ENCODE data around the gene UBE2D2.
"Not testable (repeated sequence)": the region's sequence is repeated elsewhere in the genome, so short reads cannot be mapped to it uniquely, and the experiment has no call there.

Gene UBE2D2

GRCh38 chr5:139578325-139578724 is 17.2 kb downstream of the UBE2D2 start:
- no peak for DNase-seq (ENCODE audit: low read depth in 3 of 3, low spot score in 1 of 3)

GRCh38 chr5:139582181-139582580 is 21.0 kb downstream of the UBE2D2 start:
- not testable (repeated sequence) for DNase-seq (ENCODE audit: low read depth in 3 of 3, low spot score in 1 of 3)

- no peak for DNase-seq (ENCODE audit: low read depth in 3 of 3, low spot score in 1 of 3)
Observed at GRCh38 chr5:139584137-139584536, 23.0 kb downstream of the UBE2D2 start.

- not testable (repeated sequence) for DNase-seq (ENCODE audit: low read depth in 3 of 3, low spot score in 1 of 3)
Observed at GRCh38 chr5:139588116-139588515, 27.0 kb downstream of the UBE2D2 start.

- DNase-seq (ENCODE audit: low read depth in 3 of 3, low spot score in 1 of 3): no peak
Observed at GRCh38 chr5:139588962-139589361, 27.8 kb downstream of the UBE2D2 start.

- no peak for DNase-seq (ENCODE audit: low read depth in 3 of 3, low spot score in 1 of 3)
Observed at GRCh38 chr5:139592289-139592688, 31.1 kb downstream of the UBE2D2 start.

- DNase-seq (ENCODE audit: low read depth in 3 of 3, low spot score in 1 of 3): not testable (repeated sequence)
Observed at GRCh38 chr5:139593076-139593475, 31.9 kb downstream of the UBE2D2 start.

GRCh38 chr5:139593716-139594319 is 32.7 kb downstream of the UBE2D2 start:
- DNase-seq (ENCODE audit: low read depth in 3 of 3, low spot score in 1 of 3): no peak

- DNase-seq (ENCODE audit: low read depth in 3 of 3, low spot score in 1 of 3): no peak
Observed at GRCh38 chr5:139597134-139597533, 36.0 kb downstream of the UBE2D2 start.

GRCh38 chr5:139598601-139598965 is 37.4 kb downstream of the UBE2D2 start:
- DNase-seq (ENCODE audit: low read depth in 3 of 3, low spot score in 1 of 3): not testable (repeated sequence)

GRCh38 chr5:139600336-139600949 is 39.3 kb downstream of the UBE2D2 start:
- DNase-seq (ENCODE audit: low read depth in 3 of 3, low spot score in 1 of 3): no peak

- no peak for DNase-seq (ENCODE audit: low read depth in 3 of 3, low spot score in 1 of 3)
Observed at GRCh38 chr5:139601429-139601828, 40.3 kb downstream of the UBE2D2 start.

- DNase-seq (ENCODE audit: low read depth in 3 of 3, low spot score in 1 of 3): not testable (repeated sequence)
Observed at GRCh38 chr5:139601948-139602347, 40.8 kb downstream of the UBE2D2 start.

- no peak for DNase-seq (ENCODE audit: low read depth in 3 of 3, low spot score in 1 of 3)
Observed at GRCh38 chr5:139605887-139606286, 44.7 kb downstream of the UBE2D2 start.

GRCh38 chr5:139611703-139612584 is 50.8 kb downstream of the UBE2D2 start:
- no peak for DNase-seq (ENCODE audit: low read depth in 3 of 3, low spot score in 1 of 3)

- DNase-seq (ENCODE audit: low read depth in 3 of 3, low spot score in 1 of 3): no peak
Observed at GRCh38 chr5:139619861-139620260, 58.7 kb downstream of the UBE2D2 start.

GRCh38 chr5:139625398-139625797 is 64.3 kb downstream of the UBE2D2 start:
- not testable (repeated sequence) for DNase-seq (ENCODE audit: low read depth in 3 of 3, low spot score in 1 of 3)

GRCh38 chr5:139630855-139631254 is 69.7 kb downstream of the UBE2D2 start:
- no peak for DNase-seq (ENCODE audit: low read depth in 3 of 3, low spot score in 1 of 3)

GRCh38 chr5:139631520-139632165 is 70.5 kb downstream of the UBE2D2 start:
- no peak for DNase-seq (ENCODE audit: low read depth in 3 of 3, low spot score in 1 of 3)

- DNase-seq (ENCODE audit: low read depth in 3 of 3, low spot score in 1 of 3): peak in 2 of 3 donors; percentile 30 to 41
Observed at GRCh38 chr5:139633295-139634027, 72.3 kb downstream of the UBE2D2 start.

GRCh38 chr5:139634028-139634325 is 72.8 kb downstream of the UBE2D2 start:
- no peak for DNase-seq (ENCODE audit: low read depth in 3 of 3, low spot score in 1 of 3)

Measured in stimulated activated CD4-positive, alpha-beta T cell treated with anti-CD3 and anti-CD28 coated beads, TNF-alpha, amount 100 ng/mL, for 1 hour (primary cell).